Measurements from ENCODE around the gene PACS2. TPM values are rescaled to one million over a fixed set of nuclear protein-coding genes. Genes with fewer than 3 reads are reported as not detected.
"Not testable (repeated sequence)": the region's sequence is repeated elsewhere in the genome, so short reads cannot be mapped to it uniquely, and the experiment has no call there.

The PACS2 gene
- total RNA-seq, 2 experiments from 2014 or later: 25.1 to 29.6 TPM

- peak; percentile 28 for DNase-seq
- H3K9me3 Mint-ChIP-seq: no peaks in the 10 kb centered on the region
- CTCF ChIA-PET: no interaction called here
- H3K4me3 Mint-ChIP-seq: no peak overlapping the region
- no peaks in the 10 kb centered on the region for H3K27me3 Mint-ChIP-seq (ENCODE audit: low read depth)
- H3K36me3 Mint-ChIP-seq (ENCODE audit: low read depth): no peaks in the 10 kb centered on the region
- H3K4me1 Mint-ChIP-seq (ENCODE audit: low read depth): peaks cover 39% of the 10 kb centered on the region
- H3K27ac Mint-ChIP-seq: no peak overlapping the region
- intact Hi-C loops (cut with micrococcal nuclease): no loop called here
Observed at GRCh38 chr14:105330491-105330895, 15.9 kb downstream of the PACS2 start.

- no peaks in the 10 kb centered on the region for H3K36me3 Mint-ChIP-seq (ENCODE audit: low read depth)
- intact Hi-C loops (cut with micrococcal nuclease): no loop called here
- DNase-seq: no peak
- CTCF ChIA-PET: no interaction called here
- H3K4me1 Mint-ChIP-seq (ENCODE audit: low read depth): peaks cover 39% of the 10 kb centered on the region
- no peaks in the 10 kb centered on the region for H3K27me3 Mint-ChIP-seq (ENCODE audit: low read depth)
- H3K27ac Mint-ChIP-seq: no peak overlapping the region
- H3K9me3 Mint-ChIP-seq: no peaks in the 10 kb centered on the region
- no peak overlapping the region for H3K4me3 Mint-ChIP-seq
Observed at GRCh38 chr14:105331575-105332349, 17.2 kb downstream of the PACS2 start.

GRCh38 chr14:105332350-105332874 is 17.9 kb downstream of the PACS2 start:
- H3K27ac Mint-ChIP-seq: no peak overlapping the region
- CTCF ChIA-PET: no interaction called here
- no peaks in the 10 kb centered on the region for H3K9me3 Mint-ChIP-seq
- peaks cover 39% of the 10 kb centered on the region for H3K4me1 Mint-ChIP-seq (ENCODE audit: low read depth)
- H3K36me3 Mint-ChIP-seq (ENCODE audit: low read depth): no peaks in the 10 kb centered on the region
- DNase-seq: no peak
- H3K4me3 Mint-ChIP-seq: no peak overlapping the region
- intact Hi-C loops (cut with micrococcal nuclease): no loop called here
- no peaks in the 10 kb centered on the region for H3K27me3 Mint-ChIP-seq (ENCODE audit: low read depth)

- no peaks in the 10 kb centered on the region for H3K36me3 Mint-ChIP-seq (ENCODE audit: low read depth)
- CTCF ChIA-PET: no interaction called here
Observed at GRCh38 chr14:105333020-105333490, 18.5 kb downstream of the PACS2 start.

GRCh38 chr14:105333613-105334364 is 19.2 kb downstream of the PACS2 start:
- DNase-seq: no peak
- intact Hi-C loops (cut with micrococcal nuclease): no loop called here
- no peaks in the 10 kb centered on the region for H3K9me3 Mint-ChIP-seq
- H3K36me3 Mint-ChIP-seq (ENCODE audit: low read depth): no peaks in the 10 kb centered on the region
- no peak overlapping the region for H3K27ac Mint-ChIP-seq
- H3K27me3 Mint-ChIP-seq (ENCODE audit: low read depth): no peaks in the 10 kb centered on the region
- H3K4me3 Mint-ChIP-seq: no peak overlapping the region
- peaks cover 33% of the 10 kb centered on the region for H3K4me1 Mint-ChIP-seq (ENCODE audit: low read depth)
- CTCF ChIA-PET: no interaction called here

More at GRCh38 chr14:105333020-105333490, 18.5 kb downstream of the PACS2 start:
- Mint-ChIP-seq H3K27ac (no peak overlapping the region), H3K4me1 (ENCODE audit: low read depth) (peaks cover 39% of the 10 kb centered on the region), H3K27me3 (ENCODE audit: low read depth) (no peaks in the 10 kb centered on the region), H3K9me3 (no peaks in the 10 kb centered on the region), H3K4me3 (no peak overlapping the region)
- intact Hi-C loops (cut with micrococcal nuclease): no loop called here
- DNase-seq: no peak

- Mint-ChIP-seq H3K36me3 (ENCODE audit: low read depth) (no peaks in the 10 kb centered on the region), H3K27ac (no peak overlapping the region), H3K4me3 (no peak overlapping the region), H3K27me3 (ENCODE audit: low read depth) (no peaks in the 10 kb centered on the region), H3K9me3 (no peaks in the 10 kb centered on the region), H3K4me1 (ENCODE audit: low read depth) (peaks cover 25% of the 10 kb centered on the region)
- intact Hi-C loops (cut with micrococcal nuclease): no loop called here
- CTCF ChIA-PET: no interaction called here
- no peak for DNase-seq
Observed at GRCh38 chr14:105334383-105335230, 20.1 kb downstream of the PACS2 start.

GRCh38 chr14:105335231-105335542 is 20.6 kb downstream of the PACS2 start:
- peaks cover 23% of the 10 kb centered on the region for H3K4me1 Mint-ChIP-seq (ENCODE audit: low read depth)
- intact Hi-C loops (cut with micrococcal nuclease); CTCF ChIA-PET; DNase-seq; H3K27ac Mint-ChIP-seq; H3K36me3 Mint-ChIP-seq (ENCODE audit: low read depth); H3K4me3 Mint-ChIP-seq; H3K9me3 Mint-ChIP-seq; H3K27me3 Mint-ChIP-seq (ENCODE audit: low read depth): not testable (repeated sequence)

- Mint-ChIP-seq H3K4me1 (ENCODE audit: low read depth) (peaks cover 19% of the 10 kb centered on the region), H3K36me3 (ENCODE audit: low read depth) (no peaks in the 10 kb centered on the region), H3K27me3 (ENCODE audit: low read depth) (no peaks in the 10 kb centered on the region), H3K27ac (no peak overlapping the region), H3K9me3 (no peaks in the 10 kb centered on the region), H3K4me3 (no peak overlapping the region)
- CTCF ChIA-PET: no interaction called here
- no peak for DNase-seq
- intact Hi-C loops (cut with micrococcal nuclease): no loop called here
Observed at GRCh38 chr14:105335735-105336476, 21.4 kb downstream of the PACS2 start.

- H3K27me3 Mint-ChIP-seq (ENCODE audit: low read depth): no peaks in the 10 kb centered on the region
- CTCF ChIA-PET: no interaction called here
Observed at GRCh38 chr14:105336477-105337287, 22.1 kb downstream of the PACS2 start.

GRCh38 chr14:105337433-105337832 is 22.9 kb downstream of the PACS2 start:
- CTCF ChIA-PET: no interaction called here
- Mint-ChIP-seq H3K4me1 (ENCODE audit: low read depth) (peaks cover 11% of the 10 kb centered on the region), H3K27ac (no peak overlapping the region), H3K36me3 (ENCODE audit: low read depth) (no peaks in the 10 kb centered on the region), H3K4me3 (no peak overlapping the region), H3K9me3 (no peaks in the 10 kb centered on the region), H3K27me3 (ENCODE audit: low read depth) (no peaks in the 10 kb centered on the region)
- intact Hi-C loops (cut with micrococcal nuclease): no loop called here
- DNase-seq: no peak

More at GRCh38 chr14:105336477-105337287, 22.1 kb downstream of the PACS2 start:
- Mint-ChIP-seq H3K4me3 (no peak overlapping the region), H3K27ac (no peak overlapping the region), H3K4me1 (ENCODE audit: low read depth) (peaks cover 14% of the 10 kb centered on the region), H3K9me3 (no peaks in the 10 kb centered on the region), H3K36me3 (ENCODE audit: low read depth) (no peaks in the 10 kb centered on the region)
- no peak for DNase-seq
- intact Hi-C loops (cut with micrococcal nuclease): no loop called here

GRCh38 chr14:105337966-105338741 is 23.6 kb downstream of the PACS2 start:
- no peaks in the 10 kb centered on the region for H3K27me3 Mint-ChIP-seq (ENCODE audit: low read depth)
- no peak overlapping the region for H3K27ac Mint-ChIP-seq
- CTCF ChIA-PET: no interaction called here
- intact Hi-C loops (cut with micrococcal nuclease): no loop called here
- no peak for DNase-seq
- H3K9me3 Mint-ChIP-seq: no peaks in the 10 kb centered on the region
- H3K4me1 Mint-ChIP-seq (ENCODE audit: low read depth): peaks cover 5% of the 10 kb centered on the region
- no peak overlapping the region for H3K4me3 Mint-ChIP-seq
- H3K36me3 Mint-ChIP-seq (ENCODE audit: low read depth): no peaks in the 10 kb centered on the region

All from activated naive CD4-positive, alpha-beta T cell treated with anti-CD3 and anti-CD28 coated beads for 36 hours (primary cell).